ENCODE measurements around the gene KRTAP10-1.

GRCh38 chr21:44533891-44534627 is 5.9 kb downstream of the KRTAP10-1 start:
- TF ChIP-seq POLR2A (IDR thresholded peaks at IDR 0.05) (no peak), CTCF (IDR thresholded peaks at IDR 0.05) (no peak), EP300 (IDR thresholded peaks at IDR 0.05) (no peak)

Data from ovary (tissue), 3 donors.